Brain microvascular endothelial cell (primary cell): ENCODE data around the gene MYOZ3.
A peak's percentile ranks its signal among the peaks of the same experiment; 100 is the strongest.

Source experiments
- DNase-seq: peaks from one replicate; pipeline ENCODE4 v3.0.0-alpha.2; 2020
- H3K27ac ChIP-seq: fragments of 250-450 bp; sonication (Bioruptor Pico); 2 replicates; pipeline ENCODE4 v1.5.1; 2020; ENCODE audit warnings: mild to moderate bottlenecking, moderate library complexity
- H3K27me3 ChIP-seq: fragments of 250-450 bp; sonication (Bioruptor Pico); replicated peaks from 2 replicates; pipeline ENCODE4 v1.5.1; 2020; ENCODE audit warnings: mild to moderate bottlenecking
- H3K36me3 ChIP-seq: fragments of 250-450 bp; sonication (Bioruptor Pico); replicated peaks from 2 replicates; pipeline ENCODE4 v1.5.1; 2020; ENCODE audit warnings: mild to moderate bottlenecking
- H3K4me3 ChIP-seq: 2 replicates; pipeline ENCODE4 v1.5.1; 2011; ENCODE audit warnings: low read depth, mild to moderate bottlenecking, control low read depth, low read length, moderate library complexity
- CTCF ChIP-seq: IDR thresholded peaks from 2 replicates; pipeline ENCODE4 v1.5.1; 2011; ENCODE audit warnings: low read depth, mild to moderate bottlenecking, moderate library complexity, low read length, control low read depth, inconsistent platforms; ENCODE audit errors: missing control alignments
- in situ Hi-C: cut with HindIII; loops from 2 replicates; pipeline ENCODE4 v1.10.0; 2017; ENCODE audit warnings: low sequenced_read_pairs, low pct_ligation_motif_present

MYOZ3 gene

GRCh38 chr5:150651382-150651781 lies 9.7 kb upstream of the MYOZ3 start:
- Histone ChIP-seq H3K4me3 (no peak overlapping the region), H3K36me3 (peaks cover 36% of the 10 kb centered on the region), H3K27ac (no peak overlapping the region), H3K27me3 (no peaks in the 10 kb centered on the region)
- in situ Hi-C loops, result loop anchor here (25.0 kb wide), 1 partner anchor 89 kb away; no protein-coding TSS in a partner anchor
- no peak for DNase-seq
- no peak for TF ChIP-seq CTCF

- in situ Hi-C loops, result loop anchor here (25.0 kb wide), 1 partner anchor 90 kb away; no protein-coding TSS in a partner anchor
- H3K27me3 ChIP-seq, result no peaks in the 10 kb centered on the region
- H3K27ac ChIP-seq, result no peak overlapping the region
- no peak overlapping the region for H3K4me3 ChIP-seq
- DNase-seq, result no peak
- TF ChIP-seq CTCF, result no peak
- peaks cover 36% of the 10 kb centered on the region for H3K36me3 ChIP-seq
Observed at GRCh38 chr5:150651924-150652671, 9.0 kb upstream of the MYOZ3 start.

- Histone ChIP-seq H3K4me3 (no peak overlapping the region), H3K36me3 (peaks cover 32% of the 10 kb centered on the region), H3K27ac (no peak overlapping the region), H3K27me3 (no peaks in the 10 kb centered on the region)
- in situ Hi-C loops, result loop anchor here (25.0 kb wide), 1 partner anchor 91 kb away; no protein-coding TSS in a partner anchor
- peak; percentile 64 for TF ChIP-seq CTCF
- no peak for DNase-seq
Observed at GRCh38 chr5:150653145-150653761, 7.8 kb upstream of the MYOZ3 start.

- Histone ChIP-seq H3K27ac (no peak overlapping the region), H3K36me3 (peaks cover 25% of the 10 kb centered on the region), H3K4me3 (no peak overlapping the region), H3K27me3 (no peaks in the 10 kb centered on the region)
- in situ Hi-C loops, result loop anchor here (25.0 kb wide), 1 partner anchor 92 kb away; no protein-coding TSS in a partner anchor
- no peak for DNase-seq
- no peak for TF ChIP-seq CTCF
Observed at GRCh38 chr5:150653762-150654556, 7.1 kb upstream of the MYOZ3 start.

- no peak for TF ChIP-seq CTCF
- in situ Hi-C loops, result loop anchor here (25.0 kb wide), 1 partner anchor 93 kb away; no protein-coding TSS in a partner anchor
Observed at GRCh38 chr5:150655221-150655620, 5.8 kb upstream of the MYOZ3 start.

More at GRCh38 chr5:150655221-150655620, 5.8 kb upstream of the MYOZ3 start:
- no peaks in the 10 kb centered on the region for H3K27me3 ChIP-seq
- H3K27ac ChIP-seq, result no peak overlapping the region
- H3K4me3 ChIP-seq, result no peak overlapping the region
- peaks cover 16% of the 10 kb centered on the region for H3K36me3 ChIP-seq
- DNase-seq, result no peak
